NCI-H1436 (cell line): Measurements from ENCODE around the gene YPEL1.

Experiments
- DNase-seq: peaks from one replicate; lab custom pipeline; 2025; lab: John Stamatoyannopoulos, UW

YPEL1 gene

GRCh38 chr22:21652547-21653545 lies 82.7 kb downstream of the YPEL1 start:
- DNase-seq = no peak

- DNase-seq = peak; percentile 86
These were observed 83.5 kb downstream of the YPEL1 start for GRCh38 chr22:21652010-21652546.

- no peak for DNase-seq
These were observed 84.0 kb downstream of the YPEL1 start for GRCh38 chr22:21651521-21652009.

- no peak for DNase-seq
These were observed 84.6 kb downstream of the YPEL1 start for GRCh38 chr22:21650823-21651520.

GRCh38 chr22:21650280-21650679 lies 85.3 kb downstream of the YPEL1 start:
- DNase-seq = no peak
